GM10266 (cell line): ENCODE measurements around the gene COG7.
"Not testable (repeated sequence)": the region's sequence is repeated elsewhere in the genome, so short reads cannot be mapped to it uniquely, and the experiment has no call there.

Source experiments
- DNase-seq: peaks from one replicate; pipeline ENCODE4 v3.0.0; 2012; ENCODE audit errors: extremely low spot score
- TF ChIP-seq, protein P1 (sequence below): IDR thresholded peaks from 2 replicates; pipeline ENCODE4 v1.5.1; 2012; ENCODE audit warnings: mild to moderate bottlenecking, low read depth; ENCODE audit not compliant: control insufficient read depth, insufficient read depth; ENCODE audit errors: missing control alignments

COG7 gene

DNA sequence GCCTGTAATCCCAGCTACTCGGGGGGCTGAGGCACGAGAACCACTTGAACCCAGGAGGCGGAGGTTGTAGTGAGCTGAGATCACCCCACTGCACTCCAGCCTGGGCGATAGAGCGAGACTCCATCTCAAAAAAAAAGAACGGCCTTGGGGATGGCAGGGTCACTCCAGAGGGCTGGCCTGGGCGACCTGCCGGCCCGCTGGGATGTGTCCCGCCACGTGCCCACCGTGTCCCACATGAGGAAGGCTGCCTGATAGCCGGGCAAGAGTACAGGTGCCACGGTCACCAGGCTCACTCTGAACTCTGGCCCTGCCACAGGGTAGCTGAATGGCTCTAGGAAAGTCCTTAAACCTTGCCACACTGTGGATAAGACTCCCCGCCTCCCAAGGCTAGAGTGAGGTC is 67.5 kb downstream of the COG7 start:
- DNase-seq, result no peak
- TF ChIP-seq, protein P1, sequence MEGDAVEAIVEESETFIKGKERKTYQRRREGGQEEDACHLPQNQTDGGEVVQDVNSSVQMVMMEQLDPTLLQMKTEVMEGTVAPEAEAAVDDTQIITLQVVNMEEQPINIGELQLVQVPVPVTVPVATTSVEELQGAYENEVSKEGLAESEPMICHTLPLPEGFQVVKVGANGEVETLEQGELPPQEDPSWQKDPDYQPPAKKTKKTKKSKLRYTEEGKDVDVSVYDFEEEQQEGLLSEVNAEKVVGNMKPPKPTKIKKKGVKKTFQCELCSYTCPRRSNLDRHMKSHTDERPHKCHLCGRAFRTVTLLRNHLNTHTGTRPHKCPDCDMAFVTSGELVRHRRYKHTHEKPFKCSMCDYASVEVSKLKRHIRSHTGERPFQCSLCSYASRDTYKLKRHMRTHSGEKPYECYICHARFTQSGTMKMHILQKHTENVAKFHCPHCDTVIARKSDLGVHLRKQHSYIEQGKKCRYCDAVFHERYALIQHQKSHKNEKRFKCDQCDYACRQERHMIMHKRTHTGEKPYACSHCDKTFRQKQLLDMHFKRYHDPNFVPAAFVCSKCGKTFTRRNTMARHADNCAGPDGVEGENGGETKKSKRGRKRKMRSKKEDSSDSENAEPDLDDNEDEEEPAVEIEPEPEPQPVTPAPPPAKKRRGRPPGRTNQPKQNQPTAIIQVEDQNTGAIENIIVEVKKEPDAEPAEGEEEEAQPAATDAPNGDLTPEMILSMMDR, result no peak

DNA sequence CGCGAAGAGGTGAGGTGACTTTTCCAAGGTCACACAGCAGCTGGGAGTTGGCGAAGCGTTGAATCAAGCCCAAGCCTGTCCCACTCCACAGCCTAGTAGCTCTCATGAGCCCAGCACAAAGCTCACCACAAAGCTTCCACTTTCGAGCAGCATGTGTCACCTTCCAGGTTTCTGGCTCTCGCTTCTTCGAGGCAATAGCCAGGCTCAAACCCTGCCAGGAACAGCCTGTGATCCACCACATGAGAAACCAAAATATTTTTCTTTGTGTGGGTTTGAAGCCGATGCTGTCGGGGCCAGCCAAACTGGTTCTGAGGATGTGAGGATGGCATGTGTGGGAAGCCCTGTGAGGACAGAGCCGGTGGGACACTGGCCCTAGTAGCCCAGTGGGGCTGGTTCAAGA is 68.1 kb downstream of the COG7 start:
- TF ChIP-seq, protein P1, result no peak
- DNase-seq, result no peak

DNA sequence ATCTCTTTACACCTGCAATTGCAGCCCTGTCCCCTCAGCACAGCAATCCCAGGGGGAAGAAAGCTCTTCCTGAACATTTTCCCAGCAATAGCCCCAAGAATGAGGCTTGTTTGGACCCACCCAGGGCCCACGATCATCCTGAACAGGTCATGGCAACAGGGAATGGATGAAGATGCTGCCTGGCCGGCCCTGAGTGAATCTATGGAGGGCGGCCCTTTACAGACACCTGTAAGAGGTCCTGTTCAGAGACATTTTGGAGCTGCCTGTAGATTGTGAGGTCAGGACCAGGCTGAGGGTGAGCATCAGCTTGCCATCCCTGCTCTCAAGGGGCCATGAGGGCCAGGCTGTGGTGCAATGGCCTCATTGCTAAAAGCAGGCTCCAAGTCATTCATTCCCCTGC is 69.1 kb downstream of the COG7 start:
- DNase-seq, result no peak
- TF ChIP-seq, protein P1, result no peak

DNA sequence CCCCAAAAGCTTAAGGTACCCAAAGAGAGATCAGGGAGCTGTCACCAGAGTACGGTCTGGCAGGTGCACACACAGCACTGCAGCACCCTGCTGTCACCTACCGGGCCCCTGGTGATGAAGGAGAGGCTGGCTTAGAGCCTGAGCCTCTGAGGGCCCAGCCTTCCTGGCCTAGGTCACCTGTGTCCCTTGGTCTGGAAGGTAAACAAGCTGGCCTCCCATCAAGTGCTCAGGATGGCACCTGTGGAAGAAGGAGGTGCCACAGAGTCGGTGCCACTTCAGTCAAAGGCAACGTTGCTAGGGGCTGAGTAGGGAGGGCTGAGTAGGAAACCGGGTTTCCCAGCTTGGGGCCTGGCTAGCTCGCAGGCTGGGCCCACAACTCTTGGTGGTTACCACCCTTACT is 70.7 kb downstream of the COG7 start:
- TF ChIP-seq, protein P1, result no peak

DNA sequence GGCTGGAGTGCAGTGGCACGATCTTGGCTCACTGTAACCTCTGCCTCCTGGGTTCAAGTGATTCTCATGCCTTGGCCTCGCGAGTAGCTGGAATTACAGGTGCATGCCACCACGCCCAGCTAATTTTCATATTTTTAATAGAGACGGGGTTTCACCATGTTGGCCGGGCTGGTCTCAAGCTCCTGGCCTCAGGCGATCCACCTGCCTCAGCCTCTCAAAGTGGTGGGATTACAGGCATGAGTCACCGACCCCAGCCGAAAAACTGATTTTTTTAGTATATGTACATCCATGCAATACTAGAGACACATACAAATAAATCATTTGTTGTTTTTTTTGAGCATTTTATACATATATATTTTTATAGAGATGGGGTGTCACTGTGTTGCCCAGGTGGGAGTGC is 71.3 kb downstream of the COG7 start:
- not testable (repeated sequence) for DNase-seq

More for the DNA sequence above, 70.7 kb downstream of the COG7 start:
- DNase-seq, result no peak

DNA sequence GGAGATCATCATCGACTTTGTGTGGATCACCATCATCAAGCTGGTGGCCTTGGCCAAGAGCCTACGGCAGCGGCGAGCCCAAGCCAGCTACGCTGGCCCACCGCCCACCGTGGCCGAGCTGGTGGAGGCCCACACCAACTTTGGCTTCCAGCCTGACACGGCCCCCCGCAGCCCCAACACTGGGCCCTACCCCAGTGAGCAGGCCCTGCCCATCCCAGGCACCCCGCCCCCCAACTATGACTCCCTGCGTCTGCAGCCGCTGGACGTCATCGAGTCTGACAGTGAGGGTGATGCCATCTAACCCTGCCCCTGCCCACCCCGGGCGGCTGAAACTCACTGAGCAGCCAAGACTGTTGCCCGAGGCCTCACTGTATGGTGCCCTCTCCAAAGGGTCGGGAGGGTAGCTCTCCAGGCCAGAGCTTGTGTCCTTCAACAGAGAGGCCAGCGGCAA is 72.5 kb downstream of the COG7 start:
- DNase-seq, result no peak
- TF ChIP-seq, protein P1, result no peak

DNA sequence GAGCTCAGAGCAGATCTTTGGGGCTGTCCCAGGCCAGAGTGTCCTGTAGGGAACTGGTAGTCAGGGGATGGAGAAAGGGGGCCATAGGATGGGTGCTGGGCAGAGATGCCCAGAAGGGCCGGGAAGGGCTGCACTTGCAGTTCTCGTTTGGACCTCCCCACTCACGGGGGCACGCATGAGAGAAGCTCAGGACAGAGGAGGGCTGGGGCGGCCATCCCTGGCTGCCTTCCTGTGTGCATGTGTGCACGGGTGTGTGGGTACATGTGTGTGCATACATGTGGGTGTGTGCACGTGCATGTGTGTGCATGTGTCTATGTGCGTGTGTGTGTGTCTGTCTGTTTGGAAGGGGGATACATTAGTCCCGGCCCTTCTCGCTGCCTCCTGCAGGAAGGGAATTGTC is 73.3 kb downstream of the COG7 start:
- TF ChIP-seq, protein P1, result no peak

DNA sequence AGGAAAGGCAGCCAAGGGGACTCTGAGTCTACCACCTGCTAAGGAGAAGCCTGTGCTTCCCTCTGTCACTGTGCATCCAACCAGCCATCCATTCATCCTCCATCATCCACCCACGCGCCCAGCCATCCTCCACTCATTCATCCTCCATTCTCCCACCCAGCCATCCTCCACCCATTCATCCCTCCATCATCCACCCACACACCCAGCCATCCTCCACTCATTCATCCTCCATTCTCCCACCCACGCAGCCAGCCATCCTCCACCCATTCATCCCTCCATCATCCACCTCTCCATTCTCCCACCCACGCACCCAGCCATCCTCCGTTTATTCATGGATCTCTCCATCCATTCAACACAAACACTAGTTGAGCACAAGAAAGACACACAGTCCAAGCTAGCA is 74.1 kb downstream of the COG7 start:
- TF ChIP-seq, protein P1, result no peak
- DNase-seq, result no peak

More for the DNA sequence above, 73.3 kb downstream of the COG7 start:
- no peak for DNase-seq
